ENCODE results near the gene PARP6. TPM values are rescaled to one million over a fixed set of nuclear protein-coding genes. Genes with fewer than 3 reads are reported as not detected.
"Not testable (repeated sequence)": the region's sequence is repeated elsewhere in the genome, so short reads cannot be mapped to it uniquely, and the experiment has no call there.

The PARP6 gene
- total and polyA plus RNA-seq, 8 donors, result 31.1 to 178 (median 44.0) TPM

GRCh38 chr15:72284781-72285180 lies 12.4 kb upstream of the PARP6 start:
- no peaks in the 10 kb centered on the region for H3K36me3 ChIP-seq
- WGBS, 2 donors, result 47 to 92% methylated on average over 1 of the region's 1 CpG
- DNase-seq (no peak), ATAC-seq (no peak), FAIRE-seq (no peak)
- H3K27me3 ChIP-seq, result no peaks in the 10 kb centered on the region
- no peak overlapping the region for H3K4me3 ChIP-seq
- TF ChIP-seq, protein P1, sequence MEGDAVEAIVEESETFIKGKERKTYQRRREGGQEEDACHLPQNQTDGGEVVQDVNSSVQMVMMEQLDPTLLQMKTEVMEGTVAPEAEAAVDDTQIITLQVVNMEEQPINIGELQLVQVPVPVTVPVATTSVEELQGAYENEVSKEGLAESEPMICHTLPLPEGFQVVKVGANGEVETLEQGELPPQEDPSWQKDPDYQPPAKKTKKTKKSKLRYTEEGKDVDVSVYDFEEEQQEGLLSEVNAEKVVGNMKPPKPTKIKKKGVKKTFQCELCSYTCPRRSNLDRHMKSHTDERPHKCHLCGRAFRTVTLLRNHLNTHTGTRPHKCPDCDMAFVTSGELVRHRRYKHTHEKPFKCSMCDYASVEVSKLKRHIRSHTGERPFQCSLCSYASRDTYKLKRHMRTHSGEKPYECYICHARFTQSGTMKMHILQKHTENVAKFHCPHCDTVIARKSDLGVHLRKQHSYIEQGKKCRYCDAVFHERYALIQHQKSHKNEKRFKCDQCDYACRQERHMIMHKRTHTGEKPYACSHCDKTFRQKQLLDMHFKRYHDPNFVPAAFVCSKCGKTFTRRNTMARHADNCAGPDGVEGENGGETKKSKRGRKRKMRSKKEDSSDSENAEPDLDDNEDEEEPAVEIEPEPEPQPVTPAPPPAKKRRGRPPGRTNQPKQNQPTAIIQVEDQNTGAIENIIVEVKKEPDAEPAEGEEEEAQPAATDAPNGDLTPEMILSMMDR (IDR thresholded peaks at IDR 0.05), result no peak
- no peaks in the 10 kb centered on the region for H3K4me1 ChIP-seq
- H3K27ac ChIP-seq, result no peak overlapping the region
- H3K9me3 ChIP-seq, result no peaks in the 10 kb centered on the region
- intact Hi-C loops (cut with DNase I), result loop anchor here in 1 of 3 donors (5.0 kb wide), 1 partner anchor 87 kb away; the partner anchor contains the start of gene GRAMD2A

GRCh38 chr15:72281713-72282112 lies 9.4 kb upstream of the PARP6 start:
- Histone ChIP-seq H3K4me3 (no peak overlapping the region), H3K36me3 (no peaks in the 10 kb centered on the region), H3K27me3 (no peaks in the 10 kb centered on the region), H3K27ac (no peak overlapping the region), H3K9me3 (no peaks in the 10 kb centered on the region), H3K4me1 (no peaks in the 10 kb centered on the region)
- 70 to 75% methylated on average over 3 of the region's 3 CpGs for WGBS, 2 donors
- TF ChIP-seq, protein P1 (IDR thresholded peaks at IDR 0.05), result no peak
- intact Hi-C loops (cut with DNase I), result no loop called here
- DNase-seq (no peak), FAIRE-seq (no peak), ATAC-seq (no peak)

DNA sequence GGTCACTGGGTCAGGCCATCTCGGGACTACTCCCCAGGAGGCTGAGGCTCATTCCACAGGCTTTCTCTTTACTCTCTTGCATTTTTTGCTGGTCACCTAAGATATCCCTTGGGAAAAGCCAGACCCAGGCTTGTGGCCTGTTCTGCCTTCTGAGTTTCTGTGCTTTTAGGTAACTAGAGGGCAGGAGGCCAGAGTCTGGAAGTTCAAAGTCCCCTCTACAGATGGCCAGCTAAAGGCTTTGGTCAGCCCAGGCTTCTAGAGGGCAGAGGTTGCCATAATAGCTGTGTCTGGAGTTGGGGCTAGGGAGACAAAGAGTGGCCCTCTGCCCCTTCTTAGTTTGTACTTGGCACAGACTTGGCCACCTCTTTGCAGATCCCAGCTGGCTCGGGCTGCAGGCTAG lies 8.4 kb upstream of the PARP6 start:
- DNase-seq, result no peak
- Histone ChIP-seq H3K9me3 (no peaks in the 10 kb centered on the region), H3K36me3 (no peaks in the 10 kb centered on the region), H3K4me3 (no peak overlapping the region), H3K27me3 (no peaks in the 10 kb centered on the region), H3K4me1 (no peaks in the 10 kb centered on the region), H3K27ac (no peak overlapping the region)
- TF ChIP-seq, protein P1 (IDR thresholded peaks at IDR 0.05), result no peak
- intact Hi-C loops (cut with DNase I), result no loop called here
- no peak for FAIRE-seq
- ATAC-seq, result no peak
- 75 to 82% methylated on average over 2 of the region's 2 CpGs for WGBS, 2 donors

GRCh38 chr15:72278737-72279136 lies 6.4 kb upstream of the PARP6 start:
- ATAC-seq (no peak), DNase-seq (no peak), FAIRE-seq (no peak)
- Histone ChIP-seq H3K36me3 (no peaks in the 10 kb centered on the region), H3K27me3 (no peaks in the 10 kb centered on the region), H3K27ac (no peak overlapping the region), H3K4me1 (no peaks in the 10 kb centered on the region), H3K9me3 (no peaks in the 10 kb centered on the region), H3K4me3 (no peak overlapping the region)
- WGBS, 2 donors, result 65 to 79% methylated on average over 1 of the region's 1 CpG
- intact Hi-C loops (cut with DNase I), result no loop called here
- TF ChIP-seq, protein P1 (IDR thresholded peaks at IDR 0.05), result no peak

- FAIRE-seq (no peak), DNase-seq (no peak), ATAC-seq (no peak)
- intact Hi-C loops (cut with DNase I), result no loop called here
- H3K9me3 ChIP-seq, result no peaks in the 10 kb centered on the region
- H3K36me3 ChIP-seq, result no peaks in the 10 kb centered on the region
- TF ChIP-seq, protein P1 (IDR thresholded peaks at IDR 0.05), result no peak
- no peak overlapping the region for H3K4me3 ChIP-seq
- H3K4me1 ChIP-seq, result peaks cover 0 to 8% (median 5%) of the 10 kb centered on the region in 3 donors
- no peak overlapping the region for H3K27ac ChIP-seq
- no peaks in the 10 kb centered on the region for H3K27me3 ChIP-seq
Measured at GRCh38 chr15:72276326-72276700, 4.0 kb upstream of the PARP6 start.

GRCh38 chr15:72275635-72276325 lies 3.4 kb upstream of the PARP6 start:
- FAIRE-seq; H3K9me3 ChIP-seq; H3K36me3 ChIP-seq; DNase-seq; H3K4me3 ChIP-seq; H3K4me1 ChIP-seq; intact Hi-C loops (cut with DNase I); H3K27me3 ChIP-seq; H3K27ac ChIP-seq; ATAC-seq: not testable (repeated sequence)

Data from pancreas (tissue), 10 donors.